ENCODE results near the gene GPR157.

GPR157 gene

GRCh38 chr1:9066945-9067807 lies 61.7 kb downstream of the GPR157 start:
- no peak for DNase-seq
- Mint-ChIP-seq H3K4me1 (ENCODE audit: low read depth in 2 of 2) (peaks cover 0 to 7% of the 10 kb centered on the region in 2 donors), H3K9me3 (no peaks in the 10 kb centered on the region), H3K27ac (no peak overlapping the region), H3K4me3 (no peak overlapping the region), H3K36me3 (ENCODE audit: insufficient read depth) (no peaks in the 10 kb centered on the region), H3K27me3 (peaks cover 29 to 48% of the 10 kb centered on the region in 2 donors)
- no peak for ATAC-seq (replicated peaks)

GRCh38 chr1:9065213-9065751 lies 63.6 kb downstream of the GPR157 start:
- Mint-ChIP-seq H3K9me3 (no peaks in the 10 kb centered on the region), H3K27me3 (peaks cover 21 to 40% of the 10 kb centered on the region in 2 donors), H3K36me3 (ENCODE audit: insufficient read depth) (no peaks in the 10 kb centered on the region), H3K4me3 (no peak overlapping the region), H3K27ac (no peak overlapping the region), H3K4me1 (ENCODE audit: low read depth in 2 of 2) (peaks cover 0 to 7% of the 10 kb centered on the region in 2 donors)
- DNase-seq, result no peak
- ATAC-seq (replicated peaks), result no peak

GRCh38 chr1:9062846-9063245 lies 66.1 kb downstream of the GPR157 start:
- Mint-ChIP-seq H3K4me1 (ENCODE audit: low read depth in 2 of 2) (no peaks in the 10 kb centered on the region), H3K9me3 (no peaks in the 10 kb centered on the region), H3K4me3 (no peak overlapping the region), H3K36me3 (ENCODE audit: insufficient read depth) (no peaks in the 10 kb centered on the region), H3K27me3 (peaks cover 14 to 22% of the 10 kb centered on the region in 2 donors), H3K27ac (no peak overlapping the region)
- DNase-seq (no peak), ATAC-seq (replicated peaks) (no peak)

GRCh38 chr1:9062021-9062471 lies 66.9 kb downstream of the GPR157 start:
- Mint-ChIP-seq H3K27ac (no peak overlapping the region), H3K4me3 (no peak overlapping the region), H3K36me3 (ENCODE audit: insufficient read depth) (no peaks in the 10 kb centered on the region), H3K27me3 (peaks cover 14% of the 10 kb centered on the region in 2 donors), H3K9me3 (no peaks in the 10 kb centered on the region), H3K4me1 (ENCODE audit: low read depth in 2 of 2) (no peaks in the 10 kb centered on the region)
- no peak for ATAC-seq (replicated peaks)
- DNase-seq, result no peak

- Mint-ChIP-seq H3K9me3 (no peaks in the 10 kb centered on the region), H3K4me1 (ENCODE audit: low read depth in 2 of 2) (no peaks in the 10 kb centered on the region), H3K27ac (no peak overlapping the region), H3K36me3 (ENCODE audit: insufficient read depth) (no peaks in the 10 kb centered on the region), H3K4me3 (no peak overlapping the region), H3K27me3 (peaks cover 10 to 14% of the 10 kb centered on the region in 2 donors)
- DNase-seq, result no peak
- ATAC-seq (replicated peaks), result no peak
Measured at GRCh38 chr1:9061252-9061960, 67.5 kb downstream of the GPR157 start.

GRCh38 chr1:9059891-9060744 lies 68.8 kb downstream of the GPR157 start:
- Mint-ChIP-seq H3K4me3 (no peak overlapping the region), H3K27ac (no peak overlapping the region), H3K36me3 (ENCODE audit: insufficient read depth) (no peaks in the 10 kb centered on the region), H3K9me3 (no peaks in the 10 kb centered on the region), H3K4me1 (ENCODE audit: low read depth in 2 of 2) (no peaks in the 10 kb centered on the region), H3K27me3 (peaks cover 5 to 14% of the 10 kb centered on the region in 2 donors)
- ATAC-seq (replicated peaks) (no peak), DNase-seq (no peak)

- DNase-seq (no peak), ATAC-seq (replicated peaks) (no peak)
- no peak overlapping the region for H3K27ac Mint-ChIP-seq
- no peak overlapping the region for H3K4me3 Mint-ChIP-seq
- no peaks in the 10 kb centered on the region for H3K4me1 Mint-ChIP-seq (ENCODE audit: low read depth in 2 of 2)
- H3K36me3 Mint-ChIP-seq (ENCODE audit: insufficient read depth), result no peaks in the 10 kb centered on the region
- H3K9me3 Mint-ChIP-seq, result no peaks in the 10 kb centered on the region
- H3K27me3 Mint-ChIP-seq, result peaks cover 0 to 6% of the 10 kb centered on the region in 2 donors
Measured at GRCh38 chr1:9058465-9058864, 70.4 kb downstream of the GPR157 start.

GRCh38 chr1:9057851-9058250 lies 71.1 kb downstream of the GPR157 start:
- Mint-ChIP-seq H3K36me3 (ENCODE audit: insufficient read depth) (no peaks in the 10 kb centered on the region), H3K4me1 (ENCODE audit: low read depth in 2 of 2) (no peaks in the 10 kb centered on the region), H3K27ac (no peak overlapping the region), H3K9me3 (no peaks in the 10 kb centered on the region), H3K4me3 (no peak overlapping the region), H3K27me3 (peaks cover 0 to 6% of the 10 kb centered on the region in 2 donors)
- DNase-seq, result no peak
- ATAC-seq (replicated peaks), result no peak

- Mint-ChIP-seq H3K4me1 (ENCODE audit: low read depth in 2 of 2) (no peaks in the 10 kb centered on the region), H3K9me3 (no peaks in the 10 kb centered on the region), H3K36me3 (ENCODE audit: insufficient read depth) (no peaks in the 10 kb centered on the region), H3K27ac (no peak overlapping the region), H3K27me3 (peaks cover 10 to 12% of the 10 kb centered on the region in 2 donors), H3K4me3 (no peak overlapping the region)
- DNase-seq, result no peak
- ATAC-seq (replicated peaks), result no peak
Measured at GRCh38 chr1:9052272-9053049, 76.4 kb downstream of the GPR157 start.

- no peaks in the 10 kb centered on the region for H3K4me1 Mint-ChIP-seq (ENCODE audit: low read depth in 2 of 2)
- H3K4me3 Mint-ChIP-seq, result no peak overlapping the region
- peaks cover 16 to 23% of the 10 kb centered on the region in 2 donors for H3K27me3 Mint-ChIP-seq
- ATAC-seq (replicated peaks), result no peak
- no peak overlapping the region for H3K27ac Mint-ChIP-seq
- DNase-seq, result no peak
- H3K9me3 Mint-ChIP-seq, result no peaks in the 10 kb centered on the region
- no peaks in the 10 kb centered on the region for H3K36me3 Mint-ChIP-seq (ENCODE audit: insufficient read depth)
Measured at GRCh38 chr1:9051379-9051778, 77.5 kb downstream of the GPR157 start.

- peaks cover 16 to 28% of the 10 kb centered on the region in 2 donors for H3K27me3 Mint-ChIP-seq
- H3K36me3 Mint-ChIP-seq (ENCODE audit: insufficient read depth), result no peaks in the 10 kb centered on the region
- no peaks in the 10 kb centered on the region for H3K9me3 Mint-ChIP-seq
- H3K27ac Mint-ChIP-seq, result no peak overlapping the region
- H3K4me3 Mint-ChIP-seq, result no peak overlapping the region
- DNase-seq (no peak), ATAC-seq (replicated peaks) (no peak)
- H3K4me1 Mint-ChIP-seq (ENCODE audit: low read depth in 2 of 2), result no peaks in the 10 kb centered on the region
Measured at GRCh38 chr1:9050803-9051202, 78.1 kb downstream of the GPR157 start.
